ENCODE measurements around the gene KRT32. TPM values are rescaled to one million over a fixed set of nuclear protein-coding genes. Genes with fewer than 3 reads are reported as not detected.

KRT32 gene
- total RNA-seq, 1 donor, result not detected

- TF ChIP-seq CTCF (IDR thresholded peaks at IDR 0.05; ENCODE audit: insufficient read depth, low read depth, low read length), result no peak
- H3K4me3 ChIP-seq (ENCODE audit: low read depth, low read length), result no peak overlapping the region
- DNase-seq (ENCODE audit: low read depth), result peak; percentile 69
These were observed 37.2 kb upstream of the KRT32 start for GRCh38 chr17:41504246-41504977.

- no peak for TF ChIP-seq CTCF (IDR thresholded peaks at IDR 0.05; ENCODE audit: insufficient read depth, low read depth, low read length)
- H3K4me3 ChIP-seq (ENCODE audit: low read depth, low read length), result no peak overlapping the region
- no peak for DNase-seq (ENCODE audit: low read depth)
These were observed 36.0 kb upstream of the KRT32 start for GRCh38 chr17:41503202-41503601.

- no peak for TF ChIP-seq CTCF (IDR thresholded peaks at IDR 0.05; ENCODE audit: insufficient read depth, low read depth, low read length)
- no peak for DNase-seq (ENCODE audit: low read depth)
- H3K4me3 ChIP-seq (ENCODE audit: low read depth, low read length), result no peak overlapping the region
These were observed 33.1 kb upstream of the KRT32 start for GRCh38 chr17:41500131-41500911.

GRCh38 chr17:41499714-41500113 is 32.5 kb upstream of the KRT32 start:
- TF ChIP-seq CTCF (IDR thresholded peaks at IDR 0.05; ENCODE audit: insufficient read depth, low read depth, low read length), result no peak
- DNase-seq (ENCODE audit: low read depth), result no peak
- no peak overlapping the region for H3K4me3 ChIP-seq (ENCODE audit: low read depth, low read length)

GRCh38 chr17:41498276-41498675 is 31.1 kb upstream of the KRT32 start:
- TF ChIP-seq CTCF (IDR thresholded peaks at IDR 0.05; ENCODE audit: insufficient read depth, low read depth, low read length), result no peak
- no peak overlapping the region for H3K4me3 ChIP-seq (ENCODE audit: low read depth, low read length)
- DNase-seq (ENCODE audit: low read depth), result no peak

GRCh38 chr17:41496803-41497484 is 29.8 kb upstream of the KRT32 start:
- no peak overlapping the region for H3K4me3 ChIP-seq (ENCODE audit: low read depth, low read length)

More at GRCh38 chr17:41496803-41497484, 29.8 kb upstream of the KRT32 start:
- TF ChIP-seq CTCF (IDR thresholded peaks at IDR 0.05; ENCODE audit: insufficient read depth, low read depth, low read length), result peak; percentile 89
- DNase-seq (ENCODE audit: low read depth), result peak; percentile 87

All from fibroblast of villous mesenchyme (primary cell).